ENCODE measurements around the gene BRI3.

GRCh38 chr7:98285157-98286092, 3.9 kb downstream of the BRI3 start:
- TF ChIP-seq CTCF (IDR thresholded peaks at IDR 0.05) (no peak), POLR2A (IDR thresholded peaks at IDR 0.05) (no peak)
